Heart right ventricle (tissue), 16 donors: ENCODE measurements around the gene PTPRD. TPM values are rescaled to one million over a fixed set of nuclear protein-coding genes. Genes with fewer than 3 reads are reported as not detected.

Experiments used
- ATAC-seq, 8 donors: fragments of 200-7000 bp; cut with Tn5 transposase; one replicate each; pipeline ENCODE4 v1.9.1; 2020; ENCODE audit warnings: mild to moderate bottlenecking in 8 of 8, moderate library complexity in 8 of 8, moderate number of reproducible peaks in 1 of 8
- DNase-seq, 2 donors: peaks; one replicate each; pipeline ENCODE4 v3.0.0-alpha.2; 2020
- H3K27ac ChIP-seq, 10 donors: fragments of 200-600 bp; sonication (generic) in 2 of 10; one replicate each; pipeline versions ENCODE4 v1.5.0 to v1.8.0; 2020 to 2022; ENCODE audit warnings: mild to moderate bottlenecking in 3 of 10
- H3K27me3 ChIP-seq, 7 donors: fragments of 200-600 bp; one replicate each; pipeline ENCODE4 v1.8.0; 2021 to 2022; ENCODE audit warnings: mild to moderate bottlenecking in 2 of 7
- H3K36me3 ChIP-seq, 9 donors: fragments of 200-600 bp; sonication (generic) in 1 of 9; one replicate each; pipeline versions ENCODE4 v1.5.0 to v1.8.0; 2020 to 2022; ENCODE audit warnings: mild to moderate bottlenecking in 2 of 9
- H3K4me1 ChIP-seq, 9 donors: fragments of 200-600 bp; sonication (generic) in 1 of 9; one replicate each; pipeline versions ENCODE4 v1.5.0 to v1.8.0; 2020 to 2022; ENCODE audit warnings: mild to moderate bottlenecking in 4 of 9
- H3K4me3 ChIP-seq, 10 donors: fragments of 200-600 bp; sonication (generic) in 2 of 10; one replicate each; pipeline versions ENCODE4 v1.5.0 to v1.8.0; 2020 to 2022; ENCODE audit warnings: mild to moderate bottlenecking in 7 of 10, moderate library complexity in 2 of 10
- H3K9me3 ChIP-seq, 11 donors: fragments of 200-600 bp in 10 of 11; sonication (generic) in 2 of 11; one replicate each; pipeline versions ENCODE4 v1.5.0 to v1.8.0; 2013 to 2022; ENCODE audit warnings: mild to moderate bottlenecking in 2 of 11, control low read depth in 1 of 11, moderate library complexity in 1 of 11
- CTCF ChIP-seq, 9 donors: fragments of 200-600 bp; sonication (generic) in 2 of 9; IDR thresholded peaks; one replicate each; pipeline versions ENCODE4 v1.5.0 to v1.8.0; 2021 to 2022; ENCODE audit warnings: antibody characterized with exemption in 9 of 9, mild to moderate bottlenecking in 5 of 9, moderate library complexity in 1 of 9
- WGBS, 2 donors: extraction: QIAGEN DNeasy Blood & Tissue Kit; methylation state at CpG; one replicate each; pipeline ENCODE4 v1.1.7; 2013; ENCODE audit warnings: inconsistent platforms in 1 of 2; 5-methylcytosine and 5-hydroxymethylcytosine counted together
- intact Hi-C, 10 donors: fragments of 100-400 bp; cut with DNase I; formaldehyde crosslinking; loops; one replicate each; pipeline versions ENCODE4 v1.11.1 to v1.14.2; 2022
- polyA plus RNA-seq, 2 donors: library from polyadenylated mRNA; stranded (reverse); fragments of 200-250 nt; gene quantifications; one replicate each; pipeline ENCODE4 v1.2.3, GENCODE V29; 2013
- total RNA-seq, 10 donors: library from RNA; stranded (reverse); fragmentation: NEBNext Ultra II Directional in 3 of 10; extraction: Animal tissue kit (Norgen Biotek cat#: 25700) in 3 of 10; gene quantifications; one replicate each; pipeline versions ENCODE4 v1.2.1 to v1.2.4, GENCODE V29; 2021 to 2023
- donor health status: Arrhythmogenic right ventricular cardiomyopathy.
- donor health status: ischemic (EF 13 %, LVEDD 7.1; RV severe dilation, severe dysfunction).
- donor health status: healthy with polysubstance abuse.
- donor health status: DM: no; HTN: yes; CAD: no.
- donor health status: DM: no; HTN: no; CAD: no.
- donor health status: ischemic (EF 25% LVEDD 6.9; RV normal size, moderate dysfunction).
- donor health status: ischemic (EF 25% LVEDD 5.7; RV mildly dilated, moderate dysfunction).
- donor health status: healthy.
- donor health status: DM: yes; HTN: yes; CAD: no.
- donor health status: Ischemic cardiomyopathy.
- donor health status: ischemic (EF 35%, LVEDD 5.7; RV mildly dilated, moderate dysfunction).
- donor health status: nonischemic (EF 11% LVEDD 7.7; RV severe dilation, severe dysfunction).
- donor health status: DM: yes; HTN: yes; CAD: no.
- donor health status: PGD.
- donor health status: ischemic (EF 29% LVEDD 5.4; RV normal size, mild dysfunction).
- donor health status: nonischemic (EF 23%, LVEDD 6.1; RV moderate dilation, normal function).

PTPRD gene
- total and polyA plus RNA-seq, 12 donors, result 1.4 to 25.2 (median 13.0) TPM

GRCh38 chr9:8696516-8696915, 1916.3 kb downstream of the PTPRD start:
- no peaks in the 10 kb centered on the region for H3K27me3 ChIP-seq
- 64 to 73% methylated on average over 6 of the region's 6 CpGs for WGBS, 2 donors
- TF ChIP-seq CTCF (IDR thresholded peaks at IDR 0.05), result no peak

GRCh38 chr9:8694983-8695588, 1917.7 kb downstream of the PTPRD start:
- Histone ChIP-seq H3K4me3 (no peak overlapping the region), H3K27ac (no peak overlapping the region), H3K4me1 (no peaks in the 10 kb centered on the region), H3K9me3 (no peaks in the 10 kb centered on the region), H3K27me3 (no peaks in the 10 kb centered on the region), H3K36me3 (no peaks in the 10 kb centered on the region)
- intact Hi-C loops, result no loop called here
- DNase-seq, result no peak
- ATAC-seq, result no peak
- no peak for TF ChIP-seq CTCF (IDR thresholded peaks at IDR 0.05)
- 75 to 80% methylated on average over 4 of the region's 4 CpGs for whole genome bisulfite sequencing, 2 donors

More at GRCh38 chr9:8696516-8696915, 1916.3 kb downstream of the PTPRD start:
- Histone ChIP-seq H3K27ac (no peak overlapping the region), H3K9me3 (no peaks in the 10 kb centered on the region), H3K36me3 (no peaks in the 10 kb centered on the region), H3K4me1 (no peaks in the 10 kb centered on the region), H3K4me3 (no peak overlapping the region)
- no peak for DNase-seq
- ATAC-seq, result no peak
- intact Hi-C loops, result no loop called here

GRCh38 chr9:8693464-8693863, 1919.3 kb downstream of the PTPRD start:
- Histone ChIP-seq H3K4me1 (no peaks in the 10 kb centered on the region), H3K36me3 (no peaks in the 10 kb centered on the region), H3K4me3 (no peak overlapping the region), H3K27ac (no peak overlapping the region), H3K9me3 (peaks cover 0 to 10% (median 0%) of the 10 kb centered on the region in 11 donors), H3K27me3 (no peaks in the 10 kb centered on the region)
- 80 to 90% methylated on average over 6 of the region's 6 CpGs for WGBS, 2 donors
- TF ChIP-seq CTCF (IDR thresholded peaks at IDR 0.05), result no peak
- intact Hi-C loops, result no loop called here
- ATAC-seq (no peak), DNase-seq (no peak)

GRCh38 chr9:8686516-8686915, 1926.3 kb downstream of the PTPRD start:
- no peaks in the 10 kb centered on the region for H3K27me3 ChIP-seq
- no peaks in the 10 kb centered on the region for H3K36me3 ChIP-seq
- TF ChIP-seq CTCF (IDR thresholded peaks at IDR 0.05), result no peak
- WGBS, 2 donors, result 81 to 84% methylated on average over 2 of the region's 2 CpGs
- H3K4me1 ChIP-seq, result no peaks in the 10 kb centered on the region
- intact Hi-C loops, result no loop called here
- peaks cover 0 to 10% (median 0%) of the 10 kb centered on the region in 11 donors for H3K9me3 ChIP-seq
- DNase-seq (no peak), ATAC-seq (peak in 1 of 8 donors; percentile 50)
- peak overlapping the region in 1 of 10 donors; percentile 16 for H3K27ac ChIP-seq
- no peak overlapping the region for H3K4me3 ChIP-seq
